Testis (tissue), 2 donors: Measurements from ENCODE around the gene AGBL1.

Experiments
- POLR2A ChIP-seq: fragments of 450-650 bp; IDR thresholded peaks from one replicate; pipeline ENCODE4 v1.6.1; 2017; ENCODE audit warnings: antibody characterized with exemption, mild to moderate bottlenecking, moderate library complexity
- TF ChIP-seq, protein P1 (sequence below), 3 experiments: fragments of 450-650 bp in 2 of 3; fragments of 200-600 bp in 1 of 3; sonication (generic) in 1 of 3; IDR thresholded peaks; one replicate each; pipeline ENCODE4 v1.5.1; 2016 to 2019; ENCODE audit warnings: antibody characterized with exemption in 3 of 3, mild to moderate bottlenecking in 2 of 3, moderate library complexity in 1 of 3

GRCh38 chr15:86236356-86237110 lies 156.9 kb downstream of the AGBL1 start:
- TF ChIP-seq, protein P1, sequence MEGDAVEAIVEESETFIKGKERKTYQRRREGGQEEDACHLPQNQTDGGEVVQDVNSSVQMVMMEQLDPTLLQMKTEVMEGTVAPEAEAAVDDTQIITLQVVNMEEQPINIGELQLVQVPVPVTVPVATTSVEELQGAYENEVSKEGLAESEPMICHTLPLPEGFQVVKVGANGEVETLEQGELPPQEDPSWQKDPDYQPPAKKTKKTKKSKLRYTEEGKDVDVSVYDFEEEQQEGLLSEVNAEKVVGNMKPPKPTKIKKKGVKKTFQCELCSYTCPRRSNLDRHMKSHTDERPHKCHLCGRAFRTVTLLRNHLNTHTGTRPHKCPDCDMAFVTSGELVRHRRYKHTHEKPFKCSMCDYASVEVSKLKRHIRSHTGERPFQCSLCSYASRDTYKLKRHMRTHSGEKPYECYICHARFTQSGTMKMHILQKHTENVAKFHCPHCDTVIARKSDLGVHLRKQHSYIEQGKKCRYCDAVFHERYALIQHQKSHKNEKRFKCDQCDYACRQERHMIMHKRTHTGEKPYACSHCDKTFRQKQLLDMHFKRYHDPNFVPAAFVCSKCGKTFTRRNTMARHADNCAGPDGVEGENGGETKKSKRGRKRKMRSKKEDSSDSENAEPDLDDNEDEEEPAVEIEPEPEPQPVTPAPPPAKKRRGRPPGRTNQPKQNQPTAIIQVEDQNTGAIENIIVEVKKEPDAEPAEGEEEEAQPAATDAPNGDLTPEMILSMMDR (IDR thresholded peaks at IDR 0.05): no peak
- no peak for TF ChIP-seq POLR2A
